Neural progenitor cell (in vitro differentiated cells): ENCODE measurements around the gene VEPH1.

Experiments used
- EZH2phosphoT487 ChIP-seq: fragments of 200-600 bp; sonication (generic); IDR thresholded peaks from 2 replicates; pipeline ENCODE4 v1.6.1; 2017; ENCODE audit warnings: antibody characterized with exemption
- TF ChIP-seq, protein P1 (sequence below): fragments of 200-600 bp; sonication (generic); IDR thresholded peaks from 2 replicates; pipeline ENCODE4 v1.5.1; 2017; ENCODE audit warnings: antibody characterized with exemption, mild to moderate bottlenecking

DNA sequence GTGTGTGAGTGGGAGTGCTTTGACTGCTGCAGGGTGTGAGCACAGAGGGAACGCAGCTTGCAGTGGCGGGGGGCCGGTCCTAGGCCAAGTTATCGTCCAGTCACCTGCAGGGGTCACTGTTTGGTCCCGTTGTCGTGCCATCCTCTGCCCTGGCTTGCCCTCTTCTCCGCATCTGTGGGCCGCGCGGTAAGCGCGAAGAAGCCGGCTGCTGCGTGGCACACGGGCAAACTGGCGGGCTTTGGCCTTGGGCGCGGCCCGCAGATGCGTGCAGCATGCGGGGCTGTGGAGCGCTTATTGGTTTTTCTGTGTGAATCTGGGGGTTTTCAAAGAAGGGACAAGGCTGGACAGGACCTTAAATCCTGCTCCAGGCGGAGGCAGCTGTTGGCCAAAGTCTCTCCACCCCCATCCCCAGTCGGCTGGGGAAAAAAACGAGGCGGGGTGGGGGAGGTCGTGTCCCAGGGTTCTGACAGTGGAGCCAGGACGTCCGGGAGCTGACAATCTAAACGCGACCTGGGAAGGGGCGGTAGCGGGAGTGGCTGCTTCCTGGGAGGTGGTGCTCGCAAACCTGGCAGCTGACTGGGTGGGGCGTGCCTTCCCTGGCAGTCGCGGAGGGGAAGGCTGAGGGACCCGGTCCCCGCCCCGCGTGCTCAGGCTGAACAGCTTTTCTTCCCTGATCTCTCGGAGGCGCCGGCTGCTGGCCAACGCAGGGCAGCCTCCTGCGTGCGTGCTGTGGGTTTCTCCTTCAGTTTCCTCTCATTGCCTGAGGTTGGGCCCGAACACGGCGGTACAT, 39.7 kb upstream of the VEPH1 start:
- no peak for TF ChIP-seq EZH2phosphoT487
- TF ChIP-seq, protein P1, sequence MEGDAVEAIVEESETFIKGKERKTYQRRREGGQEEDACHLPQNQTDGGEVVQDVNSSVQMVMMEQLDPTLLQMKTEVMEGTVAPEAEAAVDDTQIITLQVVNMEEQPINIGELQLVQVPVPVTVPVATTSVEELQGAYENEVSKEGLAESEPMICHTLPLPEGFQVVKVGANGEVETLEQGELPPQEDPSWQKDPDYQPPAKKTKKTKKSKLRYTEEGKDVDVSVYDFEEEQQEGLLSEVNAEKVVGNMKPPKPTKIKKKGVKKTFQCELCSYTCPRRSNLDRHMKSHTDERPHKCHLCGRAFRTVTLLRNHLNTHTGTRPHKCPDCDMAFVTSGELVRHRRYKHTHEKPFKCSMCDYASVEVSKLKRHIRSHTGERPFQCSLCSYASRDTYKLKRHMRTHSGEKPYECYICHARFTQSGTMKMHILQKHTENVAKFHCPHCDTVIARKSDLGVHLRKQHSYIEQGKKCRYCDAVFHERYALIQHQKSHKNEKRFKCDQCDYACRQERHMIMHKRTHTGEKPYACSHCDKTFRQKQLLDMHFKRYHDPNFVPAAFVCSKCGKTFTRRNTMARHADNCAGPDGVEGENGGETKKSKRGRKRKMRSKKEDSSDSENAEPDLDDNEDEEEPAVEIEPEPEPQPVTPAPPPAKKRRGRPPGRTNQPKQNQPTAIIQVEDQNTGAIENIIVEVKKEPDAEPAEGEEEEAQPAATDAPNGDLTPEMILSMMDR, result peak; percentile 50
